Kidney epithelial cell (primary cell): Measurements from ENCODE around the gene SYNJ1. TPM values are rescaled to one million over a fixed set of nuclear protein-coding genes. Genes with fewer than 3 reads are reported as not detected.

ENCODE experiments used
- DNase-seq: peaks from one replicate; pipeline ENCODE4 v3.0.0-alpha.2; 2010; ENCODE audit warnings: low read depth
- H3K27me3 ChIP-seq: 2 replicates; pipeline ENCODE4 v1.6.0; 2011; ENCODE audit warnings: low read length; ENCODE audit not compliant: control insufficient read depth, insufficient read depth
- H3K36me3 ChIP-seq: 2 replicates; pipeline ENCODE4 v1.5.1; 2011; ENCODE audit warnings: low read length; ENCODE audit not compliant: control insufficient read depth, insufficient read depth
- H3K4me3 ChIP-seq: 2 replicates; pipeline ENCODE4 v1.5.1; 2011; ENCODE audit warnings: low read depth, mild to moderate bottlenecking, control low read depth, low read length
- CTCF ChIP-seq: IDR thresholded peaks from 2 replicates; pipeline ENCODE4 v1.5.1; 2011; ENCODE audit warnings: mild to moderate bottlenecking, moderate library complexity, low read length, control low read depth, inconsistent platforms; ENCODE audit not compliant: insufficient read depth, poor library complexity, severe bottlenecking
- total RNA-seq: library from RNA; depleted of rRNA; stranded (reverse); fragments of >200 nt; gene quantifications from 2 replicates; pipeline ENCODE4 v1.2.3, GENCODE V29; 2015

The SYNJ1 gene
- total RNA-seq, 1 donor from 2014 or later: 3.5 TPM

GRCh38 chr21:32728848-32729247 is 1.0 kb upstream of the SYNJ1 start:
- DNase-seq: no peak
- Histone ChIP-seq H3K4me3 (peak overlapping the region; percentile 95), H3K27me3 (no peaks in the 10 kb centered on the region), H3K36me3 (no peaks in the 10 kb centered on the region)
- TF ChIP-seq CTCF: no peak

GRCh38 chr21:32728456-32728839 is 635 bp upstream of the SYNJ1 start:
- peak overlapping the region; percentile 95 for H3K4me3 ChIP-seq
- no peaks in the 10 kb centered on the region for H3K36me3 ChIP-seq
- no peaks in the 10 kb centered on the region for H3K27me3 ChIP-seq
- DNase-seq: no peak
- TF ChIP-seq CTCF: no peak

GRCh38 chr21:32726839-32727686 is 750 bp downstream of the SYNJ1 start:
- no peaks in the 10 kb centered on the region for H3K36me3 ChIP-seq
- no peak for DNase-seq
- no peaks in the 10 kb centered on the region for H3K27me3 ChIP-seq
- H3K4me3 ChIP-seq: peak overlapping the region; percentile 95
- TF ChIP-seq CTCF: no peak

- no peak overlapping the region for H3K4me3 ChIP-seq
- no peaks in the 10 kb centered on the region for H3K27me3 ChIP-seq
- no peak for TF ChIP-seq CTCF
- no peaks in the 10 kb centered on the region for H3K36me3 ChIP-seq
- no peak for DNase-seq
Measured at GRCh38 chr21:32719085-32719484, 8.7 kb downstream of the SYNJ1 start.

- DNase-seq: no peak
- Histone ChIP-seq H3K36me3 (no peaks in the 10 kb centered on the region), H3K27me3 (no peaks in the 10 kb centered on the region), H3K4me3 (no peak overlapping the region)
- no peak for TF ChIP-seq CTCF
Measured at GRCh38 chr21:32717851-32718316, 9.9 kb downstream of the SYNJ1 start.

GRCh38 chr21:32716486-32716885 is 11.3 kb downstream of the SYNJ1 start:
- no peak for TF ChIP-seq CTCF
- no peaks in the 10 kb centered on the region for H3K27me3 ChIP-seq
- no peak for DNase-seq
- H3K4me3 ChIP-seq: no peak overlapping the region
- H3K36me3 ChIP-seq: no peaks in the 10 kb centered on the region
